ENCODE measurements around the gene MRPS23. TPM values are rescaled to one million over a fixed set of nuclear protein-coding genes. Genes with fewer than 3 reads are reported as not detected.

The MRPS23 gene
- total and polyA plus RNA-seq, 9 of the 15 experiments (the other 6 are each of a cell fraction or from before 2014, with no cell fraction given), result 59.1 to 298 (median 98.8) TPM

- no peak for TF ChIP-seq ZBTB12 (CRISPR knock-in tag; IDR thresholded peaks at IDR 0.05)
These were observed 2.5 kb upstream of the MRPS23 start (continued) for GRCh38 chr17:57852092-57852954.

- peaks cover 26% of the 10 kb centered on the region for H3K36me3 ChIP-seq (ENCODE audit: control insufficient read depth, insufficient read depth, low read length)
- H3K9me1 ChIP-seq (ENCODE audit: control insufficient read depth, insufficient read depth, low read length), result no peaks in the 10 kb centered on the region
- intact Hi-C loops (cut with micrococcal nuclease), result no loop called here
- FAIRE-seq (peak; percentile 32), ATAC-seq (peak; percentile 48; the same call in 2 of the 3 replicates), DNase-seq (ENCODE audit: extremely low read depth in 1 of 4, low spot score in 3 of 4) (peak in 1 of 4 experiments; percentile 72)
- H4K20me1 ChIP-seq (replicated peaks; ENCODE audit: control insufficient read depth, insufficient read depth, low read length), result no peaks in the 10 kb centered on the region
- in situ Hi-C loops (cut with MboI), result no loop called here
- H3K4me2 ChIP-seq (ENCODE audit: insufficient read depth, low read length), result peak overlapping the region; percentile 86
- H3K79me2 ChIP-seq (ENCODE audit: control insufficient read depth, insufficient read depth, low read length), result peaks cover 44% of the 10 kb centered on the region
- POLR2A ChIA-PET, result interaction anchor here (0.7 to 1.9 kb wide), 8 partner anchors 10 to 157 kb away, joined by 3 to 8 read pairs (median 5); partner anchors contain the start of gene SRSF1
- H3K4me1 ChIP-seq (replicated peaks in 1 of 2; ENCODE audit: control insufficient read depth in 2 of 2, insufficient read depth in 2 of 2, low read length in 2 of 2), result peaks cover 32 to 36% of the 10 kb centered on the region in 2 experiments
- TSS peak; percentile 83 for BruUV-seq (replicated peaks)
- peak overlapping the region; percentile 72 to 95 for H3K9ac ChIP-seq (ENCODE audit: insufficient read depth in 1 of 2, low read depth in 2 of 2, low read length in 2 of 2)
- 2% methylated on average over 26 of the region's 27 CpGs for WGBS (ENCODE audit: insufficient coverage, low coverage, missing lambda C conversion rate)
- H3K9me3 ChIP-seq (replicated peaks; ENCODE audit: control insufficient read depth, insufficient read depth, low read depth, low read length), result no peaks in the 10 kb centered on the region
- CTCF ChIA-PET (ENCODE audit: low intra/inter-chr PET ratio), result interaction anchor here (0.7 kb wide), 1 partner anchor 782 kb away, joined by 3 read pairs; no protein-coding TSS in a partner anchor
- peak overlapping the region; percentile 67 for H3K4me3 ChIP-seq
- H3K27me3 ChIP-seq (ENCODE audit: control insufficient read depth in 2 of 2, insufficient read depth in 2 of 2, low read length in 2 of 2), result no peaks in the 10 kb centered on the region
- peak overlapping the region; percentile 84 for H2AFZ ChIP-seq (ENCODE audit: low read depth, low read length)
- H3K27ac ChIP-seq (ENCODE audit: extremely low read depth, low read depth, low read length), result peak overlapping the region; percentile 73
- 0 out of 2 replicates have a peak, but pooled peaks have one; percentile 52 for TF ChIP-seq ZBTB43 (CRISPR knock-in tag; IDR thresholded peaks at IDR 0.05)
- TF ChIP-seq E2F6 (IDR thresholded peaks at IDR 0.05; ENCODE audit: borderline replicate concordance in 1 of 2, extremely low read depth in 1 of 2, insufficient read depth in 1 of 2, insufficient read length in 1 of 2, low read depth in 1 of 2, low read length in 1 of 2, poor library complexity in 1 of 2, severe bottlenecking in 1 of 2), result peak in 1 of 2 experiments; percentile 26
- 0 out of 2 replicates have a peak, but pooled peaks have one; percentile 15 for TF ChIP-seq ARID1B (IDR thresholded peaks at IDR 0.05)
- peak; percentile 23; the same call in 1 of the 2 replicates for TF ChIP-seq POLR2AphosphoS5 (IDR thresholded peaks at IDR 0.05; ENCODE audit: control insufficient read depth, insufficient read depth, low read depth, low read length)
- TF ChIP-seq EGR1 (conservative IDR thresholded peaks at IDR 0.05), result peak; percentile 86
- TF ChIP-seq NR2C2 (CRISPR knock-in tag; IDR thresholded peaks at IDR 0.05), result 0 out of 2 replicates have a peak, but pooled peaks have one; percentile 43
- TF ChIP-seq NR2C2 (tag; IDR thresholded peaks at IDR 0.05), result no peak
- peak; percentile 17; the same call in 1 of the 2 replicates for TF ChIP-seq TAL1 (IDR thresholded peaks at IDR 0.05)
These were observed 526 bp downstream of the MRPS23 start for GRCh38 chr17:57849163-57849873.

Measured in K562 (cell line).